Hematopoietic multipotent progenitor cell treated with erythropoietin and hydrocortisone succinate and interleukin-3 and kit ligand, for 4 days (in vitro differentiated cells): ENCODE results near the gene TAF11L13.
"Not testable (repeated sequence)": the region's sequence is repeated elsewhere in the genome, so short reads cannot be mapped to it uniquely, and the experiment has no call there.

Experiments used
- DNase-seq: peaks from one replicate; pipeline ENCODE4 v3.0.0-alpha.2; 2015

TAF11L13 gene

DNA sequence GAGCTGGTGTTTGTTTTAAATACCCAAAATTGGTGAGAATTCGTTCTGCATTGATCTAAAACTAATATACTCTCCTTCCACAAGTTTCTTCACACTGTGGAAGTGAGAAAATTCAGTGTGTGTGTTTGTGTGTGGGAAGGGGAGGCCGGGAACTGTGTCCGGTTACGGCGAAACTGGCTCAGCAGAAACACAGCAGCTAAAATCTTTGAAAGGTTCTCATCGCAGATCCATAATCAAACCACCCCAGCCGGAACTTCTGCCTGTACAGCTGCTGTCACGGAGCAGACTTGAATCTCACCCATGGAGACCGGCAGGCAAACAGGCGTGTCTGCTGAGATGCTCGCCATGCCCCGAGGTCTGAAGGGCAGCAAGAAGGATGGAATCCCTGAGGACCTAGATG is at the start of gene TAF11L13:
TAF11L13 (plus strand) TSS at position 301 of the 400 bp plus-strand sequence.
- DNase-seq = not testable (repeated sequence)

GRCh38 chr5:17585658-17586057 is 46.2 kb upstream of the TAF11L13 start, which contains the start of gene TAF11L7:
TSS of gene TAF11L7 (minus strand) at chr5:17585758.
- not testable (repeated sequence) for DNase-seq

DNA sequence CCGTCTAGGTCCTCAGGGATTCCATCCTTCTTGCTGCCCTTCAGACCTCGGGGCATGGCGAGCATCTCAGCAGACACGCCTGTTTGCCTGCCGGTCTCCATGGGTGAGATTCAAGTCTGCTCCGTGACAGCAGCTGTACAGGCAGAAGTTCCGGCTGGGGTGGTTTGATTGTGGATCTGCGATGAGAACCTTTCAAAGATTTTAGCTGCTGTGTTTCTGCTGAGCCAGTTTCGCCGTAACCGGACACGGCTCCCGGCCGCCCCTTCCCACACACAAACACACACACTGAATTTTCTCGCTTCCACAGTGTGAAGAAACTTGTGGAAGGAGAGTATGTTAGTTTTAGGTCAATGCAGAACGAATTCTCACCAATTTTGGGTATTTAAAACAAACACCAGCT is 41.0 kb upstream of the TAF11L13 start, which contains the start of gene TAF11L8:
TAF11L8 (minus strand) TSS at position 101 of the 400 bp plus-strand sequence.
- not testable (repeated sequence) for DNase-seq

DNA sequence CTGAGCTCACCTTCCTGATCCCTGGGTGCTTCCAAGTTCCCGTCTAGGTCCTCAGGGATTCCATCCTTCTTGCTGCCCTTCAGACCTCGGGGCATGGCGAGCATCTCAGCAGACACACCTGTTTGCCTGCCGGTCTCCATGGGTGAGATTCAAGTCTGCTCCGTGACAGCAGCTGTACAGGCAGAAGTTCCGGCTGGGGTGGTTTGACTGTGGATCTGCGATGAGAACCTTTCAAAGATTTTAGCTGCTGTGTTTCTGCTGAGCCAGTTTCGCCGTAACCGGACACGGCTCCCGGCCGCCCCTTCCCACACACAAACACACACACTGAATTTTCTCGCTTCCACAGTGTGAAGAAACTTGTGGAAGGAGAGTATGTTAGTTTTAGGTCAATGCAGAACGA is 37.6 kb upstream of the TAF11L13 start, which contains the start of gene TAF11L9:
TAF11L9 (minus strand) TSS at position 140 of the 400 bp plus-strand sequence.
- not testable (repeated sequence) for DNase-seq

- not testable (repeated sequence) for DNase-seq
Measured at GRCh38 chr5:17597728-17598127, 34.2 kb upstream of the TAF11L13 start, which contains the start of gene TAF11L10. TSS of gene TAF11L10 (minus strand) at chr5:17597828.

- DNase-seq = not testable (repeated sequence)
Measured at GRCh38 chr5:17603880-17604279, 28.0 kb upstream of the TAF11L13 start, which contains the start of gene TAF11L11. TSS of gene TAF11L11 (plus strand) at chr5:17604183.

DNA sequence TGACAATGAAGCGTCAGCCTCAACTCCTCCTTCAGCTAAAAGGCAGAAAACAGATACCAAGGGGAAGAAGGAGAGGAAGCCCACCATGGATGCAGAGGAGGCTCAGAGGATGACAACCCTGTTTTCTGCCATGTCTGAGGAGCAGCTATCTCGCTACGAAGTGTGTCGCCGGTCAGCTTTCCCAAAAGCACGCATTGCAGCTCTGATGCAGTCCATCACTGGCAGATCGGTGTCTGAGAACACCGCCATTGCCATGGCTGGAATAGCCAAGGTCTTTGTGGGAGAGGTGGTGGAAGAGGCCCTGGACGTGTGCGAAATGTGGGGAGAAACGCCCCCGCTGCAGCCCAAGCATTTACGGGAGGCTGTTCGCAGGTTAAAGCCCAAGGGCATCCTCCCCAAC is 26.9 kb upstream of the TAF11L13 start:
- no peak for DNase-seq

- DNase-seq = not testable (repeated sequence)
Measured at GRCh38 chr5:17607461-17607860, 24.4 kb upstream of the TAF11L13 start.

DNA sequence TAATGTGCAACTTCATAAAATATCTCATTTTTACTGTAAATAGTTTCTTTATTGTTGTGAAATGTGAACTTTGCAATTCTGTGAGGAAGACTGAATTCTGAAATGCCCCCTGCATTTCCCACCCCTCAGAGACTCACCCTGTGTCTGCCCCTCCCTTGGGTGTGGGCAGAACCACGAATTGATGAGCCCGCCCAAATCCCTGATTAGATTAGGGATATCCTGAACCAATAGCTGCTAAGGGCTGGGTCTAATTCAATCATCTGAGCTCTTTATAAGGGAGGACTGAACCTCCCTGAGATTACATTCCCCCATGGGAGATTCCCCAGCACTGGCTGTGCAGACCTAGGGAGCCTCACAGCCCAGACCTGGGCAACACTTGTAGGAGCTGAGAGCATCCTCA is 21.8 kb upstream of the TAF11L13 start, which contains the start of gene TAF11L12:
TAF11L12 (plus strand) TSS at position 301 of the 400 bp plus-strand sequence.
- DNase-seq = not testable (repeated sequence)

DNA sequence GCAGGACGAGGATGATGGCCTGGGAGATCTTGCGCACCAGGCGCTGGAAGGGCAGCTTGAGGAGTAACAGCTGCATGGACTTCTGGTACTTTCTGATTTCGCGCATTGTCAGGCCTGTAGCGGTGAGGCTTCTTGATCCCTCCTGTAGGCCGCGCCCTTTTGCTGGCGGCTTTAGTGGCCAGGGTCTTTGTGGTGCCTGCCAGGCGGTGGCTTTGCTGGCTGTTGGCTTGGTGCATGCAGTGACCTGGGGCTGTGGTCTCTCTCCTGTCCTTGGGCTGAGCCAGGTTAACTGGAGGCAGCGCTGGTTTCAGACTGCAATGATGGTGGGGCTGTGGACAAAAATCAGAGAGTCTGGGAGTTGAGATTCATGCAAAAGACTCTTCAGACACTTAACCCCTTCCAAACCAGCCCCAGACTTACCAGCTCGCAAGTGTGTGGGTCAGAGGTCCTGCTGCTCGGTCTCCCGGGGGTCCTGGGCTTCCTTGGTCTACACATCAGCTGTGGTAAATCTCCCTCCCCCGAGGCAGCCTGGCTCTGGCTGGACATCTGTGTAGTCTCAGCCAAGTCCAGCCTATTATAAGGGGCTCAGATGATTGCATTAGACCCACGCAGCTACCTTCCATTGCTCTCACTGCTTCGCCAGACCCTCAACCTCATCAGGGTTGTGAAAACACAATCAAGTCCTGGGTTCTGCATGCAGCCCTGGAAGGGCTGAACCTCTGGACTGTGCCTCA is 16.8 kb upstream of the TAF11L13 start:
- no peak for DNase-seq

DNA sequence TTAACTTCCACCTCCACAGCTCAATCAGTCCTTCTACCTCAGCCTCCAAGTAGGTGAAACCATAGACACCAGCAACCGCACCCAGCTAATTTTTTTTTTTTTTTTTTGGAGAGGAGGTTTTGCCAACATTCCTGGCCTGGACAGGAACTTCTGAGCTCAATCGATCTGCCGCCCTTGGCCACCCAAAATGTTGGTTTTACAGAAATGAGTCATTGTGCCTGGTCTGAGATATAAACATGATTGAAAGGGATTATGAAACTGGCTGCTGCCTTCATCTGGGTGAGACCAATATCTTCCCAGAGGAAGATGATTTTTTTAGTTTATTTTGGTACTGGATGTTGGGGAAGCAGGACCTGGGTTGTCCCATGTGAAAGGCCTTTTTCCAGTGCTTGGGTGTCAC is 12.5 kb upstream of the TAF11L13 start:
- no peak for DNase-seq

DNA sequence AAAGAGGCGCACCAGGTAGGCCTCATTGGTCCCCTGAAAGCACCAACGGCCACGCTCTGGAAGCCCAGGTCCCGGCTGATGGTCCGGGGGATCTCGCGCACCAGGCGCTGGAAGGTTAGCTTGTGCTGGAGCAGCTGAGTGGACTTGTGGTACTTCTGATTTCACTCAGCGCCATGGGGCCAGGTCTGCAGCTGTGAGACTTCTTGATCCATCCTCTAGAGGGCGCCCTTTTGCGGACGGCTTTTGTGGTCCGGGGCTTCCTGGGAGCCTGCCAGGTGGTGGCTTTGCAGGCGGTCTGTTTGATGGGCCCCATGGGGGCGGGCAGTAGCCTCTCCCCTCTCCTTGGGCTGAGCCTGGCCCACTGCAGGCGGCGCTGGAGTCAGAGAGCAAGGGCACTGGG is 11.3 kb upstream of the TAF11L13 start:
- no peak for DNase-seq

DNA sequence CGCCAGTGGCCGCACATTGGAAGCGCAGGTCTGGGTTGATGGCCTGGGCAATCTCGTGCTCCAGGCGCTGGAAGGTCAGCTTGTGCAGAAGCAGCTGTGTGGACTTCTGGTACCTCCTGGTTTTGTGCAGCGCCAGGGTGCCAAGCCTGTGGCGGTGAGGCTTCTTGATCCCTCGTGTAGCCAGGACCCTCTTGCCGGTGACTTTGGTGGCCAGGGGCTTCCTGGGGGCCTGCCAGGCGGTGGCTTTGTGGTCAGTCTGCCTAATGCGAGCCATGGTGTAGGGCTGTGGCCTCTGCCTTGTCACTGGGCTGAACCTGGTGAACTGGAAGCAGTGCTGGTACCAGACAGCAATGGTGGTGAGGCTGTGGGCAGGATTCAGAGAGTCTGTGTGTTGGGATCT is 6.2 kb upstream of the TAF11L13 start:
- no peak for DNase-seq

GRCh38 chr5:17634160-17634559 is 2.3 kb downstream of the TAF11L13 start, which contains the start of gene TAF11L14:
TSS of gene TAF11L14 (plus strand) at chr5:17634460.
- no peak for DNase-seq

DNA sequence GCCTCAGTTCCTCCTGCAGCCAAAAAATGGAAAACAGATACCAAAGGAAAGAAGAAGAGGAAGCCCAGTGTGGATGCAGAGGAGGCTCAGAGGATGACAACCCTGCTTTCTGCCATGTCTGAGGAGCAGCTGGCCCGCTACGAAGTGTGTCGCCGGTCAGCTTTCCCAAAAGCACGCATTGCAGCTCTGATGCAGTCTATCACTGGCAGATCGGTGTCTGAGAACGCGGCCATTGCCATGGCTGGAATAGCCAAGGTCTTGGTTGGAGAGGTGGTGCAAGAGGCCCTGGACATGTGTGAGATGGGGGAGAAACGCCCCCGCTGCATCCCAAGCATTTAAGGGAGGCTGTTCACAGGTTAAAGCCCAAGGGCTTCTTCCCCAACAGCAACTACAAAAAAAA is 17.3 kb downstream of the TAF11L13 start:
- DNase-seq = not testable (repeated sequence)

- DNase-seq = not testable (repeated sequence)
Measured at GRCh38 chr5:17655201-17655759, 23.4 kb downstream of the TAF11L13 start.

DNA sequence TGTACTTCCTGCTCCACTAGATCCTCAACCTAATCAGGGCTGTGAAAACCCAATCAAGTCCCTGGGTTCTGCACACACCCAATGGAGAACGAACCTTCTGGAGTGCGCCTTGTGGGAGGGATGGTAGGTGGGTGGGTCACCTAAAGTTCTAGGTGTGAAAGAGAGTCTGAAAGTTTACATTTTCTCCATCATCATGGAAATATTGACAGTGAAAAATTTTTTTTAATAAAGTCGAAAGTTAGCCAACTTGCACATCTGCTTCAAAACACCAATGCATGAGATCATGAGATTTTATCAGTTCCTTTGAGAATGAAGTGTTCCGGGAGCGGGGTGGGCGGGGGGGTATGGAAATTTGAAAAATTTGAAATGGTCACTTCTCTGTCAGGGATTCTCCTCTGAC is 24.0 kb downstream of the TAF11L13 start:
- DNase-seq = no peak

GRCh38 chr5:17663182-17663581 is 31.3 kb downstream of the TAF11L13 start:
- no peak for DNase-seq

DNA sequence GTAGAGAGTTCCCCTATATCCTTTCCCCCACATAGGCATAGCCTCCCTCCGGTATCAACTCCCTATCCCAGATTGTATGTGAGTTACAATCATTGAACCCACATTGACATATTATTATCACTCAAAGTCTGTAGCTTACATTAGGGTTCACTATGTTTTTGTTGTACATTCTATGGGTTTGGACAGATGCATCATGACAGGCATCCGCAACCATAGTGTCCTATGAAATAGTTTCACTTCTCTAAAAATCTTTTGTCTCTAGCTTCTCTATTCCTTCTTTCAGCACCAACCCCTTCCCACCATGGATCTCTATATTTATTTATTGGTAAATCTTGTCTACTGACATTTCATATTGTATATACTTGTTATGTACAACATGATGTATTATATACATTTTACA is 33.9 kb downstream of the TAF11L13 start:
- no peak for DNase-seq

GRCh38 chr5:17666726-17667235 is 34.9 kb downstream of the TAF11L13 start:
- DNase-seq = no peak

GRCh38 chr5:17670353-17670752 is 38.5 kb downstream of the TAF11L13 start:
- no peak for DNase-seq

DNA sequence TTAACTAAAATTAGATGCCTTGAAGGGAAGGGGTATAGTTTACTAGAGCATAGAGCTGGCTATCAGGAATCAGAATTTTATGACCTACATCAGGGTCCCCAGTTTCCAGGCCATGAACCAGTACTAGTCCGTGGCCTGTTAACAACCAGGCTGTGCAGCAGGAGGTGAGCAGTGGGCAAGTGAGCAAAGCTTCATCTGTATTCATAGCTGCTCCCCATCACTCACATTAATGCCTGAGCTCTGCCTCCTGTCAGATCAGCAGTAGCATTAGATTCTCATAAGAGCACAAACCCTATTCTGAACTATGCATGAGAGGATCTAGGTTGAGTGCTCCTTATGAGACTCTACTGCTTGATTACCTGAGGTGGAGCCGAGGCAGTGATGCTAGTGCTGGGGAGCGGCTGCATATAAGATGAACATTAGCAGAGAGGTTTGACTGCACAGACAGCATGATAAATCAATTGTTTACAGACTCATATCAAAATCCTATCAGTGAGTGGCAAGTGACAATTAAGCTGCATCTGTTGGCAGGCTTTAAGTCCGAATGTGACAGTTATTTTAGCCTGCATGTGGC is 47.0 kb downstream of the TAF11L13 start:
- no peak for DNase-seq

DNA sequence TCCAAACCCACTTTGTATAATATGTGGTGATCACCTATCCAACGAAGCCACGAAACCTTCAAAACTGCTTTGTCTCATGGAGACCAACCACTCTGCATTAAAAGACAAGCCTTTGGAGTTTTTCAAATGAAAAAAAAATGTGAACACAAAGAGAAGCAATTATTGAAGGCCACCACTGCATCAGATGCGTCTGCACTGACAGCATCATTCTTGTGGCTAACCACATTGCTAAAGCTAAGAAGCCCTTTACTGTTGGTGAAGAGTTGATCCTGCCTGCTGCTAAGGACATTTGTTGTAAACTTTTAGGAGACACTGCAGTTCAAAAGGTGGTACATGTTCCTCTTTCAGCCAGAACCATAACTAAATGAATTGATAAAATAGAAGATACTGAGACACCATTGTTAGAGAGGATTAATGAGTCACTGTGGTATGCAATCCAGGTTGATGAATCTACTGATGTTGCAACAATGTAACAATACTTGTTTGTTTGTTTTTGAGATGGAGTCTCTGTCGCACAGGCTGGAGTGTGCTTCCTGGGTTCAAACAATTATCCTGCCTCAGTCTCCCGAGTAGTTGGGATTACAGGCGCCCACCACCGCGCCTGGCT is 47.8 kb downstream of the TAF11L13 start:
- no peak for DNase-seq
